Liver (tissue), 9 donors: ENCODE data around the gene DNAJC5. TPM values are rescaled to one million over a fixed set of nuclear protein-coding genes. Genes with fewer than 3 reads are reported as not detected.
"Not testable (repeated sequence)": the region's sequence is repeated elsewhere in the genome, so short reads cannot be mapped to it uniquely, and the experiment has no call there.

Experiments used
- DNase-seq: peaks from one replicate; pipeline ENCODE4 v3.0.0-alpha.2; 2017; ENCODE audit warnings: low spot score
- H3K27ac ChIP-seq, 2 donors: one replicate each; pipeline ENCODE4 v1.7.0; 2013; ENCODE audit warnings: inconsistent platforms in 2 of 2, low read length in 2 of 2, control low read depth in 1 of 2, low read depth in 1 of 2, mild to moderate bottlenecking in 1 of 2
- H3K27me3 ChIP-seq, 4 donors: one replicate each; pipeline versions ENCODE4 v1.6.1 to v1.7.0; 2013; ENCODE audit warnings: low read length in 3 of 4, inconsistent platforms in 1 of 4, mild to moderate bottlenecking in 1 of 4, moderate library complexity in 1 of 4; ENCODE audit not compliant: control insufficient read depth in 4 of 4, insufficient read depth in 4 of 4
- H3K36me3 ChIP-seq, 4 donors: one replicate each; pipeline versions ENCODE4 v1.6.1 to v1.7.0; 2013; ENCODE audit warnings: low read length in 3 of 4, mild to moderate bottlenecking in 3 of 4, low read depth in 1 of 4, moderate library complexity in 1 of 4; ENCODE audit not compliant: control insufficient read depth in 4 of 4, insufficient read depth in 3 of 4
- H3K4me1 ChIP-seq, 4 donors: one replicate each; pipeline versions ENCODE4 v1.6.1 to v1.7.0; 2013; ENCODE audit warnings: low read length in 3 of 4, mild to moderate bottlenecking in 3 of 4, moderate library complexity in 1 of 4; ENCODE audit not compliant: control insufficient read depth in 4 of 4, insufficient read depth in 4 of 4
- H3K4me3 ChIP-seq, 3 donors: one replicate each; pipeline versions ENCODE4 v1.6.1 to v1.7.0; 2013; ENCODE audit warnings: low read length in 3 of 3, control low read depth in 1 of 3, low read depth in 1 of 3, mild to moderate bottlenecking in 1 of 3
- H3K9ac ChIP-seq, 2 donors: one replicate each; pipeline ENCODE4 v1.7.0; 2013; ENCODE audit warnings: low read length in 2 of 2, mild to moderate bottlenecking in 2 of 2, moderate library complexity in 2 of 2, control low read depth in 1 of 2, low read depth in 1 of 2
- H3K9me3 ChIP-seq, 4 donors: one replicate each; pipeline versions ENCODE4 v1.6.1 to v1.7.0; 2013; ENCODE audit warnings: low read length in 3 of 4; ENCODE audit not compliant: control insufficient read depth in 4 of 4
- EGR1 ChIP-seq, 2 donors: IDR thresholded peaks; 2 replicates each; pipeline ENCODE4 v1.6.1; 2016 to 2018; ENCODE audit warnings: antibody characterized with exemption in 2 of 2, low read depth in 2 of 2
- FOXA1 ChIP-seq: IDR thresholded peaks from 2 replicates; pipeline ENCODE4 v1.6.1; 2016; ENCODE audit warnings: antibody characterized with exemption
- HNF4A ChIP-seq, 2 donors: conservative IDR thresholded peaks; 2 replicates each; pipeline ENCODE4 v1.6.1; 2016; ENCODE audit warnings: antibody characterized with exemption in 2 of 2, mild to moderate bottlenecking in 2 of 2
- HNF4G ChIP-seq: IDR thresholded peaks from 2 replicates; pipeline ENCODE4 v1.6.1; 2016; ENCODE audit warnings: antibody characterized with exemption
- JUND ChIP-seq, 2 donors: IDR thresholded peaks; 2 replicates each; pipeline ENCODE4 v1.6.1; 2016; ENCODE audit warnings: antibody characterized with exemption in 2 of 2
- NR2F2 ChIP-seq: IDR thresholded peaks from 2 replicates; pipeline ENCODE4 v1.6.1; 2016; ENCODE audit warnings: antibody characterized with exemption
- RXRA ChIP-seq, 2 donors: IDR thresholded peaks; 2 replicates each; pipeline ENCODE4 v1.6.1; 2017 to 2018; ENCODE audit warnings: antibody characterized with exemption in 2 of 2, mild to moderate bottlenecking in 1 of 2
- WGBS: extraction: QIAGEN DNeasy Blood & Tissue Kit; methylation state at CpG from one replicate; pipeline ENCODE4 v1.1.7; 2013; 5-methylcytosine and 5-hydroxymethylcytosine counted together
- polyA plus RNA-seq, 2 donors: library from polyadenylated mRNA; stranded (reverse) in 1 of 2; unstranded in 1 of 2; fragments of 200-250 nt in 1 of 2; fragments of >200 nt in 1 of 2; fragmentation: Nextera tagmentation in 1 of 2; extraction: Ambion mirVana in 1 of 2; gene quantifications; one replicate each; pipeline versions ENCODE4 v1.2.1 to v1.2.3, GENCODE V29; 2013 to 2015
- total RNA-seq, 2 donors: library from RNA; depleted of rRNA; stranded (reverse); fragments of >200 nt; gene quantifications; one replicate each; pipeline ENCODE4 v1.2.3, GENCODE V29; 2014
- TF ChIP-seq, protein P1 (sequence below): IDR thresholded peaks from 2 replicates; pipeline ENCODE4 v1.6.1; 2016; ENCODE audit warnings: antibody characterized with exemption
- TF ChIP-seq, protein P2 (sequence below): IDR thresholded peaks from 2 replicates; pipeline ENCODE4 v1.6.1; 2016; ENCODE audit warnings: antibody characterized with exemption
- TF ChIP-seq, protein P3 (sequence below): IDR thresholded peaks from 2 replicates; pipeline ENCODE4 v1.6.1; 2016; ENCODE audit warnings: antibody characterized with exemption
- TF ChIP-seq, protein P4 (sequence below): fragments of 150-350 bp; IDR thresholded peaks from 2 replicates; pipeline ENCODE4 v1.5.1; 2017; ENCODE audit warnings: improper control_type of control experiment, low read depth, low read length; ENCODE audit not compliant: missing input control
- donor health status: healthy.
- donor health status: healthy.
- donor health status: healthy.
- donor health status: healthy.
- donor health status: healthy.

DNAJC5 gene
- total and polyA plus RNA-seq, 4 donors = 8.2 to 28.6 (median 18.7) TPM

DNA sequence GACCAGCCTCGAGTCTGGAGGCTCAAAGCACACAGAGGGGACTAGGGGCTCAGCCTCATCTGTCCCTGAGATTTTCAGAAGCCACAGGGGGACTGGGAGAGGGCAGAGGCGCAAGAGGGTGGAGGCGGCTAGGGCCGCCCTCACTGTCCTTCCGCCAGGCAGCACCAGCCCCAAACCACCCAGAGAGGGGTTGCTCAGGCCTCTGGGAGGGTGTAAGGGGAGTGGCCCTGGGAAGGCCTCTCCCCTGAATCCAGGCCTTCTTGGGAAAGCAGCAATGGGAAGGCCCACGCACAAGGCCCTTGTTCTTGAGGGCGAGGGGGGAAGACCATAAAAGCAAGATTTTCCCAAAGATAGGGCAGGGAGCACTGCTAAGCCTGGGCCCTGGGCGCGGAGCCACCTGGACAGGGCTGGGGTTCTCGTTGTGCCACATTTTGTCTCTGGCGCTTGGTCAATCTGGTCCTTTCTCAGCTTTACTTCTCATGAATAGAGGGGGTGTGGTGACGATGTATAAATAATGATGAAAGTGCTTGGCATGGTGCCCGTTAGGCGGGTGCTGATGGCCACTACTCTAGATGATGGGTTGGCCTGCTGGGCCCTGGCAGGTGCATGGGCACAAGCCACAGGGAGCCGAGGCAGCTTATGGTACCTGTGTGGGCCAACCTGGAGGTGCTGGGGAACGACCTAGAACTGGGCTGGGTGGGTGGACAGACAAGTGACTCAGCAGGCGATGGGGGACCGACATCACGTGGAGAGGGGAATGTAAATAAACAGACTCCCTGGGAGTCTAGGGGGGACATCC, 79.7 kb downstream of the DNAJC5 start (continued):
- TF ChIP-seq, protein P1, sequence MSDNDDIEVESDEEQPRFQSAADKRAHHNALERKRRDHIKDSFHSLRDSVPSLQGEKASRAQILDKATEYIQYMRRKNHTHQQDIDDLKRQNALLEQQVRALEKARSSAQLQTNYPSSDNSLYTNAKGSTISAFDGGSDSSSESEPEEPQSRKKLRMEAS = no peak
- TF ChIP-seq FOXA1 = no peak
- peak in 1 of 2 donors; percentile 37 for TF ChIP-seq RXRA (IDR thresholded peaks at IDR 0.05)
- no peak for TF ChIP-seq EGR1 (IDR thresholded peaks at IDR 0.05; ENCODE audit: low read depth in 2 of 2)
- no peak for TF ChIP-seq NR2F2
- TF ChIP-seq JUND (IDR thresholded peaks at IDR 0.05) = no peak
- TF ChIP-seq HNF4G = no peak

DNA sequence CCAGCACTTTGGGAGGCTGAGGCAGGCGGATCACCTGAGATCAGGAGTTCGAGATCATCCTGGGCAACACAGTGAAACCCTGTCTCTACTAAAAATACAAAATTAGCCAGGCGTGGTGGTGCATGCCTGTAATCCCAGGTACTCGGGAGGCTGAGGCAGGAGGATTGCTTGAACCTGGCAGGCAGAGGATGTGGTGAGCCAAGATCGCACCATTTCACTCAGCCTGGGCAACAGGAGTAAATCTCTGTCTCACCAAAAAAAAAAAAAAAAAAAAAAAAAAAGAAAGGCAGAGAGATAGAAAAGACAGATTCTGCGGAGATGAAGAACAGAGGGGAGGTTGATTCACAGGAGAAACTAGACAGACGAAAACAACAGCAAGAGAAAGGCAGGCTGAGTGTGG, 81.6 kb downstream of the DNAJC5 start:
- not testable (repeated sequence) for H3K27ac ChIP-seq
- WGBS = 90% methylated on average over 7 of the region's 7 CpGs
- H3K4me1 ChIP-seq = peaks cover 17 to 61% (median 39%) of the 10 kb centered on the region in 4 donors

DNA sequence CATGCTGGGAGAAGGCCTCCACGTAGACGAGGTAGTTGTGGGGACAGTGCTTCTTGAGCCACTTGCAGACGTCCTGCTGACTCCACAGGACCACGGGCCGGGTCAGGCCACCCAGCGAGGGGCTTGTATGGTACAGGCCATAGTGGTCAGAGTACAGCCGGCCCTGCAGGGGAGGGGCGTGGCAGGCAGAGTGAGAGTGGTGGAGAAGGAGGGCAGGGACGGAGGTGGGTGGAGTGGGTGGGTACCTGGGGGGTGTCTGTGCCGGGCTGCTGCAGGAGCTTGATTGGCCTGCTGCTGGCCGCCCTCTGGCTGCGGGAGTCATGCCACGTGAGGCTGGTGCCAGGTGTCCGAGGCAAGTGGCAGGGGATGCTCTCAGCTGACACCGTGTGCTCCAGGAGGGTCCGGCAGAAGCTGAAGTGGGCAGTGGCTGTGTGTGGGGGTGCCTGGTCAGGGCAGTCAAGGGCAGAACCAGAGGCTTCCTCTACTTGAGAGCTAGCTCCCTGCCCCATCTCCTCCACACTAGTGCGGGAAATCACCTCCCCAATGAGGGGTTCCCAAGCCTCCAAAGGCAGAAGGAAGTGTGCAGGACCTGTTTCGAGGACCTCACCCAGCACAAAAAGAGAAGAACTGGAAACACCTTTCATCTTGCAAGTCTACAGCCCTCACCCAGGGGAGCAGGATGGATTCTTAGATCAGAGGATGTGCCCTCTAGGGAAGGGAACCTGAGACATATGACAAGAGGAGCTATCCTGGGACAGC, 82.2 kb downstream of the DNAJC5 start:
- Histone ChIP-seq H3K4me1 (peaks cover 20 to 65% (median 43%) of the 10 kb centered on the region in 4 donors), H3K4me3 (no peak overlapping the region), H3K36me3 (no peaks in the 10 kb centered on the region), H3K9ac (no peak overlapping the region), H3K9me3 (no peaks in the 10 kb centered on the region), H3K27ac (no peak overlapping the region), H3K27me3 (no peaks in the 10 kb centered on the region)
- TF ChIP-seq NR2F2 (no peak), HNF4A (conservative IDR thresholded peaks at IDR 0.05) (no peak)
- TF ChIP-seq, protein P2, sequence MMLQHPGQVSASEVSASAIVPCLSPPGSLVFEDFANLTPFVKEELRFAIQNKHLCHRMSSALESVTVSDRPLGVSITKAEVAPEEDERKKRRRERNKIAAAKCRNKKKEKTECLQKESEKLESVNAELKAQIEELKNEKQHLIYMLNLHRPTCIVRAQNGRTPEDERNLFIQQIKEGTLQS = no peak
- TF ChIP-seq, protein P3, sequence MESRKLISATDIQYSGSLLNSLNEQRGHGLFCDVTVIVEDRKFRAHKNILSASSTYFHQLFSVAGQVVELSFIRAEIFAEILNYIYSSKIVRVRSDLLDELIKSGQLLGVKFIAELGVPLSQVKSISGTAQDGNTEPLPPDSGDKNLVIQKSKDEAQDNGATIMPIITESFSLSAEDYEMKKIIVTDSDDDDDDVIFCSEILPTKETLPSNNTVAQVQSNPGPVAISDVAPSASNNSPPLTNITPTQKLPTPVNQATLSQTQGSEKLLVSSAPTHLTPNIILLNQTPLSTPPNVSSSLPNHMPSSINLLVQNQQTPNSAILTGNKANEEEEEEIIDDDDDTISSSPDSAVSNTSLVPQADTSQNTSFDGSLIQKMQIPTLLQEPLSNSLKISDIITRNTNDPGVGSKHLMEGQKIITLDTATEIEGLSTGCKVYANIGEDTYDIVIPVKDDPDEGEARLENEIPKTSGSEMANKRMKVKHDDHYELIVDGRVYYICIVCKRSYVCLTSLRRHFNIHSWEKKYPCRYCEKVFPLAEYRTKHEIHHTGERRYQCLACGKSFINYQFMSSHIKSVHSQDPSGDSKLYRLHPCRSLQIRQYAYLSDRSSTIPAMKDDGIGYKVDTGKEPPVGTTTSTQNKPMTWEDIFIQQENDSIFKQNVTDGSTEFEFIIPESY = no peak
- TF ChIP-seq, protein P4, sequence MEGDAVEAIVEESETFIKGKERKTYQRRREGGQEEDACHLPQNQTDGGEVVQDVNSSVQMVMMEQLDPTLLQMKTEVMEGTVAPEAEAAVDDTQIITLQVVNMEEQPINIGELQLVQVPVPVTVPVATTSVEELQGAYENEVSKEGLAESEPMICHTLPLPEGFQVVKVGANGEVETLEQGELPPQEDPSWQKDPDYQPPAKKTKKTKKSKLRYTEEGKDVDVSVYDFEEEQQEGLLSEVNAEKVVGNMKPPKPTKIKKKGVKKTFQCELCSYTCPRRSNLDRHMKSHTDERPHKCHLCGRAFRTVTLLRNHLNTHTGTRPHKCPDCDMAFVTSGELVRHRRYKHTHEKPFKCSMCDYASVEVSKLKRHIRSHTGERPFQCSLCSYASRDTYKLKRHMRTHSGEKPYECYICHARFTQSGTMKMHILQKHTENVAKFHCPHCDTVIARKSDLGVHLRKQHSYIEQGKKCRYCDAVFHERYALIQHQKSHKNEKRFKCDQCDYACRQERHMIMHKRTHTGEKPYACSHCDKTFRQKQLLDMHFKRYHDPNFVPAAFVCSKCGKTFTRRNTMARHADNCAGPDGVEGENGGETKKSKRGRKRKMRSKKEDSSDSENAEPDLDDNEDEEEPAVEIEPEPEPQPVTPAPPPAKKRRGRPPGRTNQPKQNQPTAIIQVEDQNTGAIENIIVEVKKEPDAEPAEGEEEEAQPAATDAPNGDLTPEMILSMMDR = no peak
- DNase-seq = no peak
- 60% methylated on average over 18 of the region's 18 CpGs for WGBS

More for the DNA sequence above, 81.6 kb downstream of the DNAJC5 start:
- not testable (repeated sequence) for H3K9ac ChIP-seq, H3K36me3 ChIP-seq, H3K9me3 ChIP-seq, DNase-seq, H3K27me3 ChIP-seq, H3K4me3 ChIP-seq
